BJ (cell line): ENCODE data around the gene TTPAL. TPM values are rescaled to one million over a fixed set of nuclear protein-coding genes. Genes with fewer than 3 reads are reported as not detected.

ENCODE experiments used
- CTCF ChIA-PET: fragments of 350-600 bp; formaldehyde crosslinking; extraction: SDS; loops from one replicate; lab custom pipeline; 2021; ENCODE audit warnings: antibody characterized with exemption, inconsistent platforms; lab: Yijun Ruan, JAX
- POLR2A ChIA-PET: fragments of 300-600 bp; sonication (Branson Sonifier 250); formaldehyde crosslinking; extraction: SDS; loops from one replicate; lab custom pipeline; 2021; ENCODE audit warnings: antibody characterized with exemption; lab: Charles Lee
- DNase-seq: peaks from one replicate; pipeline ENCODE4 v3.0.0-alpha.2; 2011; ENCODE audit warnings: low read depth
- H3K27me3 ChIP-seq: 2 replicates; pipeline ENCODE4 v1.6.0; 2011; ENCODE audit warnings: low read length; ENCODE audit not compliant: control insufficient read depth, insufficient read depth
- H3K36me3 ChIP-seq: 2 replicates; pipeline ENCODE4 v1.5.1; 2011; ENCODE audit warnings: low read length; ENCODE audit not compliant: control insufficient read depth, insufficient read depth
- H3K4me3 ChIP-seq: 2 replicates; pipeline ENCODE4 v1.5.1; 2011; ENCODE audit warnings: low read depth, mild to moderate bottlenecking, control low read depth, low read length
- polyA plus RNA-seq: library from polyadenylated mRNA; depleted of rRNA; stranded (reverse); fragments of >200 nt; gene quantifications from 2 replicates; pipeline ENCODE4 v1.2.3, GENCODE V29; 2011
- TF ChIP-seq, protein P1 (sequence below): IDR thresholded peaks from 2 replicates; pipeline ENCODE4 v1.5.1; 2011; ENCODE audit warnings: low read depth, mild to moderate bottlenecking, control low read depth, inconsistent platforms, low read length, moderate library complexity; ENCODE audit not compliant: insufficient read depth

TTPAL gene
- polyA plus RNA-seq, 1 experiment = 13.8 TPM

DNA sequence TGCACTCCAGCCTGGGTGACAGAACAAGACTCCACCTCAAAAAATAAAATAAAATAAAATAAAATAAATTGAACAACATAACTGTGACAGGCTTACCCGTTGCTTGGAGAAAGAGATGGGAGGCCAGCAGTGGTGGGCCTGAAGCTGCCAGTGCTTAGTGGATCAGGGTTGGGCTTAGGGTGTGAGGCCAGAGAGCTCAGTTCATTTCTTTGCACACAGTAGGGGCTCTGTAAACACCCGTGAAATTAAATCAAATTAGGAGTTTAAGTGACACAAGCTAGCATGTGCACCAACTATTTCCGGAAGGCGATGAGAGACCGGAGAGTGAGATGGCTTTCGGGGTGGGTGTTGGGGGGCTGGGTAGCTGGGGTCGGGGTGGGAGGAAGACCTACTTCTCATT is 25.8 kb upstream of the TTPAL start:
- H3K36me3 ChIP-seq = no peaks in the 10 kb centered on the region
- ChIA-PET POLR2A (no interaction called here), CTCF (interaction anchor here (1.3 kb wide), 1 partner anchor 10 kb away, joined by 4 read pairs; no protein-coding TSS in a partner anchor)
- H3K4me3 ChIP-seq = no peak overlapping the region
- DNase-seq = no peak
- TF ChIP-seq, protein P1, sequence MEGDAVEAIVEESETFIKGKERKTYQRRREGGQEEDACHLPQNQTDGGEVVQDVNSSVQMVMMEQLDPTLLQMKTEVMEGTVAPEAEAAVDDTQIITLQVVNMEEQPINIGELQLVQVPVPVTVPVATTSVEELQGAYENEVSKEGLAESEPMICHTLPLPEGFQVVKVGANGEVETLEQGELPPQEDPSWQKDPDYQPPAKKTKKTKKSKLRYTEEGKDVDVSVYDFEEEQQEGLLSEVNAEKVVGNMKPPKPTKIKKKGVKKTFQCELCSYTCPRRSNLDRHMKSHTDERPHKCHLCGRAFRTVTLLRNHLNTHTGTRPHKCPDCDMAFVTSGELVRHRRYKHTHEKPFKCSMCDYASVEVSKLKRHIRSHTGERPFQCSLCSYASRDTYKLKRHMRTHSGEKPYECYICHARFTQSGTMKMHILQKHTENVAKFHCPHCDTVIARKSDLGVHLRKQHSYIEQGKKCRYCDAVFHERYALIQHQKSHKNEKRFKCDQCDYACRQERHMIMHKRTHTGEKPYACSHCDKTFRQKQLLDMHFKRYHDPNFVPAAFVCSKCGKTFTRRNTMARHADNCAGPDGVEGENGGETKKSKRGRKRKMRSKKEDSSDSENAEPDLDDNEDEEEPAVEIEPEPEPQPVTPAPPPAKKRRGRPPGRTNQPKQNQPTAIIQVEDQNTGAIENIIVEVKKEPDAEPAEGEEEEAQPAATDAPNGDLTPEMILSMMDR = no peak
- 0 out of 2 replicates have a peak, but pooled peaks cover 5% of the 10 kb centered on the region for H3K27me3 ChIP-seq

DNA sequence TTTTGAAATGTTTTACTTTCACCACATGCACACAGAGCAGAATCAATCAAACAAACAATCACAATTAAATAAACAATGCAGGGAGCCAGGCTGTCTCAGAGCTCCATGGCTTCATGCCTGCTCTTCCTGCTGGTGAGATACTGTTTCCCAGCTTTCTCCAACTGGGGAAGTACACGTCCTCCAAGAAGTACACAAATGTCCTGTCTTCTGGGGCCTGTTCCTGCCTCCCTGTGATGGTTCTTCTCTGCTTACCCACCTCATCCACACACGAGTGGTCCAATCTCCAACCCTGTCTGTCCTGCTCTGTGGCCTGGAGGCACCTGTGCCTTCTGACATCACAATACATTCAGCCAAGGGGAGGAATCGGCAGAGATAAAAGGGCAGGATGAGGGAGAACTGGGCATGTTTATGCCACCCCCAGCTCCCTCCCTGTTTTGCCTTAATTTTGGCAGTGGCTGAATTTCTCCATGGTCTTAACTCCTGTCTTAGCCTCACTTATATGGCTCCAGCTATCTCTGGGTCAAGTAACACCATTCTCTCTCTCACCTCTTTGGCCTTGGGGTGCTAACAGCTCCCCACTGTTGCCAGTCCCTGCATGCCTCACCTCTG is 25.3 kb upstream of the TTPAL start:
- DNase-seq = no peak
- H3K4me3 ChIP-seq = no peak overlapping the region
- H3K36me3 ChIP-seq = no peaks in the 10 kb centered on the region
- POLR2A ChIA-PET = no interaction called here
- CTCF ChIA-PET = interaction anchor here (1.3 kb wide), 1 partner anchor 9 kb away, joined by 4 read pairs; no protein-coding TSS in a partner anchor
- H3K27me3 ChIP-seq = 0 out of 2 replicates have a peak, but pooled peaks cover 5% of the 10 kb centered on the region
- TF ChIP-seq, protein P1 = no peak

DNA sequence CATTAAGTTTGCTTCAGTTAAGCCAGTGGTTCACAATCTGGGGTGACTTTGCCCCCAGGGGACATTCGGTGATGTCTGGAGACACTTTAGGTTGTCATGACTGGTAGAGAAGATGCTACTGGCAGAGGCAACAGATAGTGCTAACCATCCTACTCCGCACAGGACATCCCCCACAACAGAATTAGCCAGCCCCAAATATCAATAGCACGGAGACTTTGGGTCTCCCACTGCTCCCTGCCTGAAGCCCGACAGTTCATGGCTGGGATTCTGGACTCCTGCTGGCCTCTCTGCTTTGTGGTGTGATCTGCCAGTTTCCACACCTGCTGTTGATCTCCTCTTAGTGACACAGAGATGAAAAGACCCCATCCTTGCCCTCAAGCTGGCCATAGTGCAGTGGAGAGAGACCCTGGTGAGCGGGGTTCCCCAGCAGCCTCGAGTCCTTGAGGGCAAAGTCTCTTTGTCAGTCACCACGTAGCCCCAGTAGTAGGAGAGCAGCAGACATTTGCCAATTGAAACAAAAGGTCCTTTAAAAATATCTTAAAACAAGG is 24.7 kb upstream of the TTPAL start:
- 0 out of 2 replicates have a peak, but pooled peaks cover 5% of the 10 kb centered on the region for H3K27me3 ChIP-seq
- CTCF ChIA-PET = no interaction called here
- no peak overlapping the region for H3K4me3 ChIP-seq
- no peaks in the 10 kb centered on the region for H3K36me3 ChIP-seq
- no peak for DNase-seq
- TF ChIP-seq, protein P1 = no peak
- POLR2A ChIA-PET = no interaction called here

DNA sequence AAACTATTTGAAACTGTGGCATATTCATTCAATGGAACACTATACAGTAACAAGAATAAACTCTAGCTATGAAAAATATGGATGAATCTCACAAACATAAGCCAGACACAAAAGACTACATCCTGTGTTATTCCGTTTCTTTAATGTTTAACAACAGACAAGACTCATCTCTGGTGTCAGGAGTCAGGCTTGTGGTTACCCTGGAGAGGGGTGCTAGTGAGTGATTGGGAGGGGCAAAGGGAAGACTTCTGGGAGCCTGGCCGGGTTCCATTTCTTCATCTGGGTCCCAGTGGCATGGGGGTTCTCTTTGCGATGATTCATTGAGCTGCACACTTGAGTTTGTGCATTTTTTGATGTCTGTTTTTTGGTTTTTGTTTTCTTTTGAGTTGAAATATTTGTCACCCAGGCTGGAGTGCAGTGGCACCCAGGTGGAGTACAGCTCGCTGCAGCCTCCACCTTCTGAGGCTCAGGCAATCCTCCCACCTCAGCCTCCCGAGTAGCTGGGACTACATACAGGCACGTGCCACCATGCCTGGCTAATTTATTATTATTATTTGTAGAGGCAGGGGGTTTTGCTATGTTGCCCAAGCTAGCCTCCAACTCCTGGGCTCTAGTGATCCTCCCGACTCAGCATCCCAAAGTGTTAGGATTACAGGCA is 21.2 kb upstream of the TTPAL start:
- no peak overlapping the region for H3K4me3 ChIP-seq
- H3K36me3 ChIP-seq = no peaks in the 10 kb centered on the region
- POLR2A ChIA-PET = no interaction called here
- no peak for DNase-seq
- 0 out of 2 replicates have a peak, but pooled peaks cover 2% of the 10 kb centered on the region for H3K27me3 ChIP-seq
- TF ChIP-seq, protein P1 = no peak
- CTCF ChIA-PET = interaction anchor here (0.8 to 3.5 kb wide), 4 partner anchors 65 to 338 kb away, joined by 3 to 12 read pairs (median 4); no protein-coding TSS in a partner anchor

DNA sequence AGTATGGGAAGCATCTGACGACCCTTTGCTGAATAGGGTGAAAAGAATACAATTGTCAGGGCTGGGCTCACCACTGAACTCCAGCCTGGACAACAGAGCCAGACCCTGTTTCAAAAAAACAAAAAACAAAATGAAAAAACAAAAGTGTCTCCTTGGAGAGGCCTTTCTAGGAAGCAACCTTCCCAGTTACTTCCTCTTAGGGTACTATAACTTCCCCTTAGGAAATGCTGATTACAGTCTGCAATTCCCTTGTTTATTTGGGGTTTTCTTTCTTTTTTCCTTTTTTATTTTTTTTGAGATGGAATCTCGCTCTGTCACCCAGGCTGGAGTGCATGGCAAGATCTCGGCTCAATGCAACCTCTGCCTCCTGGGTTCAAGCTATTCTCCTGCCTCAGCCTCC is 20.5 kb upstream of the TTPAL start:
- TF ChIP-seq, protein P1 = no peak
- no peak for DNase-seq
- Histone ChIP-seq H3K36me3 (no peaks in the 10 kb centered on the region), H3K27me3 (0 out of 2 replicates have a peak, but pooled peaks cover 2% of the 10 kb centered on the region), H3K4me3 (no peak overlapping the region)
- POLR2A ChIA-PET = no interaction called here
- CTCF ChIA-PET = interaction anchor here (0.8 to 3.5 kb wide), 4 partner anchors 13 to 71 kb away, joined by 3 to 16 read pairs (median 8); no protein-coding TSS in a partner anchor
